Osteoblast (primary cell): ENCODE results near the gene IL22RA1. TPM values are rescaled to one million over a fixed set of nuclear protein-coding genes. Genes with fewer than 3 reads are reported as not detected.

Source experiments
- DNase-seq: peaks from one replicate; pipeline ENCODE4 v3.0.0; 2011; ENCODE audit warnings: low spot score, mixed read lengths; ENCODE audit not compliant: insufficient read length; ENCODE audit errors: missing footprints
- H2AFZ ChIP-seq: 2 replicates; pipeline ENCODE4 v1.6.0; 2011; ENCODE audit warnings: mild to moderate bottlenecking, low read length
- H3K27ac ChIP-seq: 2 replicates; pipeline ENCODE4 v1.5.1; 2011; ENCODE audit warnings: mild to moderate bottlenecking, low read depth, low read length, moderate library complexity
- H3K27me3 ChIP-seq: 2 replicates; pipeline ENCODE4 v1.6.0; 2012; ENCODE audit warnings: mild to moderate bottlenecking, control low read depth, inconsistent platforms, low read length, moderate library complexity; ENCODE audit not compliant: insufficient read depth
- H3K36me3 ChIP-seq: 2 replicates; pipeline ENCODE4 v1.5.1; 2011; ENCODE audit warnings: mild to moderate bottlenecking, low read length, control low read depth, moderate library complexity; ENCODE audit not compliant: insufficient read depth
- H3K4me1 ChIP-seq: 2 replicates; pipeline ENCODE4 v1.5.1; 2011; ENCODE audit warnings: mild to moderate bottlenecking, low read length, control low read depth, moderate library complexity; ENCODE audit not compliant: insufficient read depth
- H3K4me2 ChIP-seq: 2 replicates; pipeline ENCODE4 v1.6.0; 2011; ENCODE audit warnings: mild to moderate bottlenecking, low read length; ENCODE audit not compliant: insufficient read depth
- H3K4me3 ChIP-seq: fragments of 200-600 bp; sonication (generic); 3 replicates; pipeline ENCODE4 v1.5.1; 2012; ENCODE audit warnings: mild to moderate bottlenecking, low read length, inconsistent platforms; ENCODE audit not compliant: insufficient read depth
- H3K79me2 ChIP-seq: 2 replicates; pipeline ENCODE4 v1.6.0; 2012; ENCODE audit warnings: mild to moderate bottlenecking, low read length, control low read depth, inconsistent platforms; ENCODE audit not compliant: insufficient read depth
- H3K9me3 ChIP-seq: 2 replicates; pipeline ENCODE4 v1.5.1; 2011; ENCODE audit warnings: low read depth, low read length, control low read depth
- H4K20me1 ChIP-seq: 2 replicates; pipeline ENCODE4 v1.6.0; 2012; ENCODE audit warnings: mild to moderate bottlenecking, low read length, control low read depth; ENCODE audit not compliant: insufficient read depth
- total RNA-seq: library from RNA; depleted of rRNA; stranded (reverse); fragments of >200 nt; gene quantifications from 2 replicates; pipeline ENCODE4 v1.2.3, GENCODE V29; 2012
- TF ChIP-seq, protein P1 (sequence below): IDR thresholded peaks from 2 replicates; pipeline ENCODE4 v1.5.1; 2011; ENCODE audit warnings: mild to moderate bottlenecking, low read depth, low read length, moderate library complexity; ENCODE audit errors: extremely low read depth

The IL22RA1 gene
- total RNA-seq, 1 donor: under 0.01 TPM

DNA sequence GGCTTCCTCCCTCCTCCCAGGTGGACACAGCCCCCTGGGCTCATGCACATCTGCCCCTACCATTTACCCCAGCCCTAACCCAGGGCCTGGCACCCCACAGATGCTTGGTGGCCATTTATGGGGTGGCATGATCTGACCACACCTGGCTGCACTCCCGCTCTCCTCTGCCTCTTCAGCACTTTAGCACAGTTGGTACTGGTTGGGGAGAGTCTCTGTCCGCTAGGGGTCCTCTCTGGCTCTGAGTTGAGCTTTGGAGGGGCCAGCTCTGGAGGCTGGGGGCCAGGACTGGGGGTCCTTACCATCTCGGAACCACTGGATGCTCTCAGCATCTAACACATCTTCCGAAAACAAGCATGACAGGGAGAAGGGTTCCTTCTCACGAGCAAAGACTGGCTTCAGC lies 48.4 kb downstream of the IL22RA1 start:
- TF ChIP-seq, protein P1, sequence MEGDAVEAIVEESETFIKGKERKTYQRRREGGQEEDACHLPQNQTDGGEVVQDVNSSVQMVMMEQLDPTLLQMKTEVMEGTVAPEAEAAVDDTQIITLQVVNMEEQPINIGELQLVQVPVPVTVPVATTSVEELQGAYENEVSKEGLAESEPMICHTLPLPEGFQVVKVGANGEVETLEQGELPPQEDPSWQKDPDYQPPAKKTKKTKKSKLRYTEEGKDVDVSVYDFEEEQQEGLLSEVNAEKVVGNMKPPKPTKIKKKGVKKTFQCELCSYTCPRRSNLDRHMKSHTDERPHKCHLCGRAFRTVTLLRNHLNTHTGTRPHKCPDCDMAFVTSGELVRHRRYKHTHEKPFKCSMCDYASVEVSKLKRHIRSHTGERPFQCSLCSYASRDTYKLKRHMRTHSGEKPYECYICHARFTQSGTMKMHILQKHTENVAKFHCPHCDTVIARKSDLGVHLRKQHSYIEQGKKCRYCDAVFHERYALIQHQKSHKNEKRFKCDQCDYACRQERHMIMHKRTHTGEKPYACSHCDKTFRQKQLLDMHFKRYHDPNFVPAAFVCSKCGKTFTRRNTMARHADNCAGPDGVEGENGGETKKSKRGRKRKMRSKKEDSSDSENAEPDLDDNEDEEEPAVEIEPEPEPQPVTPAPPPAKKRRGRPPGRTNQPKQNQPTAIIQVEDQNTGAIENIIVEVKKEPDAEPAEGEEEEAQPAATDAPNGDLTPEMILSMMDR: no peak
- no peaks in the 10 kb centered on the region for H3K36me3 ChIP-seq
- H3K79me2 ChIP-seq: no peaks in the 10 kb centered on the region
- H2AFZ ChIP-seq: no peak overlapping the region
- no peak overlapping the region for H3K4me3 ChIP-seq
- H4K20me1 ChIP-seq: no peaks in the 10 kb centered on the region
- DNase-seq: peak; percentile 53
- no peak overlapping the region for H3K4me2 ChIP-seq
- no peaks in the 10 kb centered on the region for H3K9me3 ChIP-seq
- H3K4me1 ChIP-seq: no peaks in the 10 kb centered on the region
- peaks cover 15% of the 10 kb centered on the region for H3K27me3 ChIP-seq
- no peak overlapping the region for H3K27ac ChIP-seq

DNA sequence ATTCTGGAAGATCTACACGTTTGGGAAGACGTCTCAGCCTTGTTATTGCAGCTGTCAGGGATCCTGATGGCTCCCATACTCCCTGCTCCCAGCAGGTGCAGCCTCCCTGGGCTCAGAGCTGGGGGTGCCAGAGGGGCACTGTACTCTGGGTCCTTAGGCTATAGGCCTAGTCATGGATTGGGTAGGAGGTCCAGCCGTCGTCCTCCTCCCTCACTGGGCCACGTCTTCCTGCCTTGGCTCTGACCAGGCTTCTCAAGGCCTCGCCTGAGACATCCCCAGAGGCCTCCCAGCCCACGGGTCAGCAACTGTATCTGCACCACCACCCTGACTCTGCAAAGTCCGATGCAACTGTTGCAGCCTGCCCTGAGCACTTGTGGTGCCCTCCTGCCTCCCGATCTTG lies 49.2 kb downstream of the IL22RA1 start:
- Histone ChIP-seq H3K4me2 (no peak overlapping the region), H3K36me3 (no peaks in the 10 kb centered on the region), H3K4me3 (no peak overlapping the region), H3K79me2 (no peaks in the 10 kb centered on the region), H4K20me1 (no peaks in the 10 kb centered on the region), H3K27me3 (peaks cover 15% of the 10 kb centered on the region), H3K4me1 (no peaks in the 10 kb centered on the region), H3K9me3 (no peaks in the 10 kb centered on the region), H2AFZ (no peak overlapping the region), H3K27ac (no peak overlapping the region)
- DNase-seq: no peak
- TF ChIP-seq, protein P1: no peak

DNA sequence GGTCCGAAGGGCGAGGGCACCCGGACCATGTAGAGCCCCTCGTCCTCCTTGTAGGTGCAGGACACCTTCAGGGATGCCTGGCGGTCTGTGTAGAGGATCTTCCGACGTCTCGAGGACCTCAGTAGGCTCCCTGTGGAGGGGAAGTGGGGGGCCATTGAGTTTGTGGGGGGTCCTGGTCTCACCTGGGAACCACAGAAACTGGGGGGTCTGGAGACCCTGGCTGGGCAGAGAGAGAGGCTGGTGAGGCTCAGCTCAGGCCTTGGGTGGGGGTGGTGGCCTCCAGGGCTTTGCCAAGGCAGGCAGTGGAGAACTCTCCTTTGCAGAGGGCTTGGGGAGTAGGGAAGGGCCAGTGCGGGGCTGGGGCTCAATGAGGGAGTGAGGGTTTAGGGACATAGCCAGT lies 50.0 kb downstream of the IL22RA1 start:
- Histone ChIP-seq H3K27ac (no peak overlapping the region), H2AFZ (no peak overlapping the region), H3K36me3 (no peaks in the 10 kb centered on the region), H3K9me3 (no peaks in the 10 kb centered on the region), H4K20me1 (no peaks in the 10 kb centered on the region), H3K4me3 (no peak overlapping the region), H3K79me2 (no peaks in the 10 kb centered on the region), H3K4me1 (no peaks in the 10 kb centered on the region), H3K4me2 (no peak overlapping the region), H3K27me3 (peaks cover 20% of the 10 kb centered on the region)
- no peak for DNase-seq
- TF ChIP-seq, protein P1: no peak

DNA sequence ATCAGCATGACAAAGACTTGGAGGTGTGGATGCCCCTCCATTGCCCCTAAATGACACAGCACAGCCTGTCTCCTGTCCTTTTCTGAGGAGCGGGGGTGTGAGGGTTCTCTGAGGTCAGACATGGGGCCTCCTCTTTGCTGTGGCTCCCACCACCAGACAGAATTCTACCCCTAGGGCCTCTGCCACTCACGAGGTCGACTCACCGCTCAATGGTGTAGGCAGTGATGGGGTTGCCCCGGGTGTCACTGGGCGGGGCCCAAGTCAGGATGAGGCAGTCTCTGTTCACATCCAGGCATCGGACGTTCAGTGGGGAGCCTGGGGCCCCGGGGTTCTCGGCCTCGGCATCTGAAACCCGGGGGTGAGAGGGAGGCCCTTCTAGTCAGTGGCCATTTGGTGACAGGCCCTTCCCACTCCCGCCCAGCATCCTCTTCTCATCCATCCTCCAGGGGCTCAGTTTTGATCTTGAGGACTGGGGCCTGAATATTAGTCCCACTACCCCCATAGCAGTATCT lies 50.9 kb downstream of the IL22RA1 start:
- DNase-seq: peak; percentile 54
- no peaks in the 10 kb centered on the region for H4K20me1 ChIP-seq
- H3K36me3 ChIP-seq: no peaks in the 10 kb centered on the region
- no peak overlapping the region for H3K27ac ChIP-seq
- H3K4me3 ChIP-seq: no peak overlapping the region
- no peaks in the 10 kb centered on the region for H3K9me3 ChIP-seq
- no peak overlapping the region for H2AFZ ChIP-seq
- no peaks in the 10 kb centered on the region for H3K79me2 ChIP-seq
- H3K4me2 ChIP-seq: no peak overlapping the region
- H3K4me1 ChIP-seq: no peaks in the 10 kb centered on the region
- TF ChIP-seq, protein P1: no peak
- H3K27me3 ChIP-seq: peaks cover 24% of the 10 kb centered on the region
